C4-2B (cell line): ENCODE results near the gene ITGA3.

Source experiments
- H3K27ac ChIP-seq: fragments of 450-650 bp; 2 replicates; pipeline ENCODE4 v1.5.1; 2017
- CTCF ChIP-seq: fragments of 450-650 bp; conservative IDR thresholded peaks from 2 replicates; pipeline ENCODE4 v1.5.1; 2017; ENCODE audit warnings: mild to moderate bottlenecking
- ZFX ChIP-seq: fragments of 450-650 bp; IDR thresholded peaks from 2 replicates; pipeline ENCODE4 v1.6.1; 2017

Gene ITGA3

GRCh38 chr17:50135316-50136095, 79.6 kb downstream of the ITGA3 start:
- no peak overlapping the region for H3K27ac ChIP-seq
- TF ChIP-seq ZFX = no peak
- no peak for TF ChIP-seq CTCF

- H3K27ac ChIP-seq = no peak overlapping the region
Measured at GRCh38 chr17:50136096-50136687, 80.3 kb downstream of the ITGA3 start.

GRCh38 chr17:50137042-50137441, 81.1 kb downstream of the ITGA3 start:
- TF ChIP-seq ZFX (no peak), CTCF (no peak)
- no peak overlapping the region for H3K27ac ChIP-seq

More at GRCh38 chr17:50136096-50136687, 80.3 kb downstream of the ITGA3 start:
- TF ChIP-seq CTCF = no peak

- TF ChIP-seq CTCF (no peak), ZFX (no peak)
- no peak overlapping the region for H3K27ac ChIP-seq
Measured at GRCh38 chr17:50139185-50139783, 83.4 kb downstream of the ITGA3 start.
